SK-N-SH (cell line): ENCODE results near the gene MADD. TPM values are rescaled to one million over a fixed set of nuclear protein-coding genes. Genes with fewer than 3 reads are reported as not detected.

Experiments used
- CTCF ChIA-PET: fragments of 300-600, 350-600 bp; formaldehyde crosslinking; extraction: SDS; loops from one replicate; lab custom pipeline; 2021; lab: Yijun Ruan, JAX
- POLR2A ChIA-PET: fragments of 350-600 bp; sonication (Branson Sonifier 250); formaldehyde crosslinking; extraction: SDS; loops from one replicate; lab custom pipeline; 2020; ENCODE audit warnings: antibody characterized with exemption, inconsistent platforms; lab: Yijun Ruan, JAX
- DNase-seq: peaks from one replicate; pipeline ENCODE4 v3.0.0; 2012
- H2AFZ ChIP-seq: fragments of 200-600 bp; sonication (generic); 2 replicates; pipeline ENCODE4 v1.8.1; 2016; ENCODE audit warnings: antibody characterized with exemption, mild to moderate bottlenecking, low read depth
- H3F3A ChIP-seq: fragments of 200-600 bp; sonication (generic); replicated peaks from 2 replicates; pipeline ENCODE3; 2016; ENCODE audit warnings: antibody characterized with exemption, mild to moderate bottlenecking; ENCODE audit not compliant: insufficient read depth
- H3K27ac ChIP-seq, 2 experiments: fragments of 200-500 bp in 1 of 2; fragments of 200-600 bp in 1 of 2; sonication (Bioruptor generic) in 1 of 2; sonication (generic), shearing (Covaris generic) in 1 of 2; 2 replicates each; pipeline versions ENCODE4 v1.5.1 to v1.6.1; 2014 to 2016; ENCODE audit warnings: low read depth in 2 of 2, inconsistent platforms in 1 of 2, low read length in 1 of 2, mild to moderate bottlenecking in 1 of 2, mixed read lengths in 1 of 2
- H3K27me3 ChIP-seq: fragments of 200-600 bp; sonication (generic), shearing (Covaris generic); 2 replicates; pipeline ENCODE4 v1.6.1; 2016; ENCODE audit warnings: mixed run types; ENCODE audit not compliant: insufficient read depth
- H3K36me3 ChIP-seq, 2 experiments: fragments of 200-500 bp in 1 of 2; fragments of 200-600 bp in 1 of 2; sonication (Bioruptor generic) in 1 of 2; sonication (generic) in 1 of 2; replicated peaks in 1 of 2; 2 replicates each; pipeline versions ENCODE3 to v1.5.1; 2014 to 2016; ENCODE audit warnings: low read length in 1 of 2, mild to moderate bottlenecking in 1 of 2; ENCODE audit not compliant: insufficient read depth in 2 of 2, control insufficient read depth in 1 of 2
- H3K4me1 ChIP-seq, 2 experiments: fragments of 200-500 bp in 1 of 2; fragments of 200-600 bp in 1 of 2; sonication (Bioruptor generic) in 1 of 2; sonication (generic), shearing (Covaris generic) in 1 of 2; 2 replicates each; pipeline versions ENCODE4 v1.5.1 to v1.6.1; 2014 to 2016; ENCODE audit warnings: low read depth in 1 of 2, low read length in 1 of 2, mixed run types in 1 of 2; ENCODE audit not compliant: insufficient read depth in 2 of 2, control insufficient read depth in 1 of 2
- H3K4me2 ChIP-seq: fragments of 200-600 bp; sonication (generic), shearing (Covaris generic); 2 replicates; pipeline ENCODE4 v1.6.1; 2017; ENCODE audit warnings: mixed run types
- H3K4me3 ChIP-seq, 2 experiments: fragments of 200-500 bp in 1 of 2; fragments of 200-600 bp in 1 of 2; sonication (Bioruptor generic) in 1 of 2; sonication (generic), shearing (Covaris generic) in 1 of 2; 2 replicates each; pipeline versions ENCODE4 v1.5.1 to v1.8.1; 2014 to 2016; ENCODE audit warnings: low read depth in 2 of 2, inconsistent platforms in 1 of 2, low read length in 1 of 2, mild to moderate bottlenecking in 1 of 2, mixed read lengths in 1 of 2, moderate library complexity in 1 of 2
- H3K79me2 ChIP-seq: fragments of 200-600 bp; sonication (generic); 2 replicates; pipeline ENCODE4 v1.8.1; 2017; ENCODE audit warnings: mild to moderate bottlenecking; ENCODE audit not compliant: insufficient read depth
- H3K9ac ChIP-seq: fragments of 200-600 bp; sonication (generic); 2 replicates; pipeline ENCODE4 v1.6.1; 2017; ENCODE audit warnings: mixed run types
- H3K9me2 ChIP-seq: fragments of 200-600 bp; sonication (generic); 2 replicates; pipeline ENCODE4 v1.6.1; 2017; ENCODE audit warnings: mixed run types
- H3K9me3 ChIP-seq: fragments of 200-600 bp; sonication (generic); 2 replicates; pipeline ENCODE4 v1.6.1; 2017; ENCODE audit warnings: mixed run types, mild to moderate bottlenecking, moderate library complexity
- H4K20me1 ChIP-seq: fragments of 200-600 bp; sonication (generic); 2 replicates; pipeline ENCODE4 v1.6.1; 2017; ENCODE audit warnings: mild to moderate bottlenecking, mixed run types; ENCODE audit not compliant: insufficient read depth
- CHD2 ChIP-seq: fragments of 150-350 bp; IDR thresholded peaks from 2 replicates; pipeline ENCODE4 v1.6.1; 2018; ENCODE audit warnings: low read length; ENCODE audit not compliant: partially characterized antibody
- EZH2phosphoT487 ChIP-seq: fragments of 200-600 bp; sonication (generic); IDR thresholded peaks from 2 replicates; pipeline ENCODE4 v1.6.1; 2017; ENCODE audit warnings: low read depth, mixed run types, mild to moderate bottlenecking, antibody characterized with exemption, moderate library complexity, borderline replicate concordance
- FOXJ3 ChIP-seq: sonication (generic); formaldehyde crosslinking; IDR thresholded peaks from 2 replicates; pipeline ENCODE4 v1.5.1; 2020; ENCODE audit warnings: mild to moderate bottlenecking, missing genetic modification reagents
- GABPA ChIP-seq: IDR thresholded peaks from 2 replicates; pipeline ENCODE4 v1.4.0; 2012; ENCODE audit warnings: low read depth, mild to moderate bottlenecking
- GATA2 ChIP-seq: sonication (generic); formaldehyde crosslinking; IDR thresholded peaks from 2 replicates; pipeline ENCODE4 v1.5.0; 2020; ENCODE audit warnings: mild to moderate bottlenecking, missing genetic modification reagents
- JUND ChIP-seq: IDR thresholded peaks from 2 replicates; pipeline ENCODE4 v1.4.0; 2012
- MXI1 ChIP-seq: IDR thresholded peaks from 2 replicates; pipeline ENCODE4 v1.6.1; 2012; ENCODE audit warnings: mild to moderate bottlenecking, low read depth, low read length, improper control_type of control experiment
- NFIC ChIP-seq: IDR thresholded peaks from 2 replicates; pipeline ENCODE4 v1.4.0; 2012; ENCODE audit warnings: borderline replicate concordance
- NRF1 ChIP-seq: IDR thresholded peaks from 2 replicates; pipeline ENCODE4 v1.6.1; 2012; ENCODE audit warnings: low read depth, mild to moderate bottlenecking, low read length
- POLR2AphosphoS5 ChIP-seq: IDR thresholded peaks from 2 replicates; pipeline ENCODE4 v1.6.1; 2012; ENCODE audit warnings: low read depth, low read length
- RAD21 ChIP-seq: IDR thresholded peaks from 2 replicates; pipeline ENCODE4 v1.6.1; 2012; ENCODE audit warnings: mild to moderate bottlenecking, low read length
- SMC3 ChIP-seq: IDR thresholded peaks from 2 replicates; pipeline ENCODE4 v1.6.1; 2012; ENCODE audit warnings: low read depth, low read length, improper control_type of control experiment
- YY1 ChIP-seq: IDR thresholded peaks from 2 replicates; pipeline ENCODE4 v1.4.0; 2012; ENCODE audit warnings: low read depth, mild to moderate bottlenecking
- WGBS: methylation state at CpG from one replicate; pipeline ENCODE4 v1.1.6; 2017; ENCODE audit warnings: low lambda C conversion rate; 5-methylcytosine and 5-hydroxymethylcytosine counted together
- polyA plus RNA-seq, 3 experiments: library from polyadenylated mRNA; depleted of rRNA; stranded (reverse); fragments of >200 nt; gene quantifications; 2 replicates each; pipeline ENCODE4 v1.2.3, GENCODE V29; 2012
- TF ChIP-seq, protein P1 (sequence below): IDR thresholded peaks from 2 replicates; pipeline ENCODE4 v1.4.0; 2012; ENCODE audit warnings: low read depth, borderline replicate concordance
- TF ChIP-seq, protein P2 (sequence below): fragments of 200-600 bp; sonication (generic); IDR thresholded peaks from 2 replicates; pipeline ENCODE4 v1.6.1; 2017; ENCODE audit warnings: antibody characterized with exemption, mild to moderate bottlenecking, moderate library complexity
- TF ChIP-seq, protein P3 (sequence below): IDR thresholded peaks from 2 replicates; pipeline ENCODE4 v1.4.0; 2012; ENCODE audit warnings: low read depth, borderline replicate concordance
- TF ChIP-seq, protein P4 (sequence below): IDR thresholded peaks from 2 replicates; pipeline ENCODE4 v1.6.1; 2012; ENCODE audit warnings: mild to moderate bottlenecking, low read depth, low read length, moderate library complexity

Gene MADD
- polyA plus RNA-seq, 1 of the 3 experiments (the other 2 are of a cell fraction) = 16.4 TPM

DNA sequence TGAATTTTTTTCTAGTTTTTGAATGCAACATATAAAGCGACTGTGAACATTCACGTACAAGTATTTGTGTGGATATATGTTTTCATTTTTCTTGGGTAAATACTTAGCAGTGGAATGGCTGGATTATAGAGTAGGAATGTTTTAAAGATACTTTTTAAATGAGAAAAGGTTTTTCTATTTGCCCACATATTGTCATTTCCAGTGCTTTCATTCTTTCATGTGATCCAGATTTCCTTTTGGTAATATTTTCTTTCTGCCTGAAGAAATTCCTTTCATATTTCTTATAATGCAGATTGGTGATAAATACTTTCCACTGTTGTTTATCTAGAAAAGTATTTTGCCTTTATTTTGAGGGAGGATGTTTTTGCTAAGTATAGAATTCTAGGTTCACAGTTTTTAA lies 47.2 kb upstream of the MADD start:
- 95% methylated on average over 2 of the region's 2 CpGs for WGBS
- Histone ChIP-seq H3K4me3 (no peak overlapping the region), H3K4me1 (peaks cover 3 to 20% of the 10 kb centered on the region in 2 experiments; a peak in 2 of 4 replicates), H3K36me3 (peaks cover 12 to 45% of the 10 kb centered on the region in 2 experiments), H3K9me2 (no peaks in the 10 kb centered on the region), H3F3A (peaks cover 16% of the 10 kb centered on the region), H3K27ac (no peak overlapping the region), H3K9ac (no peak overlapping the region), H4K20me1 (peaks cover 31% of the 10 kb centered on the region), H2AFZ (no peak overlapping the region), H3K79me2 (peaks cover 79% of the 10 kb centered on the region), H3K9me3 (no peaks in the 10 kb centered on the region), H3K4me2 (no peak overlapping the region), H3K27me3 (no peaks in the 10 kb centered on the region)
- TF ChIP-seq JUND = no peak
- TF ChIP-seq EZH2phosphoT487 = no peak
- TF ChIP-seq RAD21 = no peak
- TF ChIP-seq GATA2 (CRISPR knock-in tag) = no peak
- TF ChIP-seq, protein P1, sequence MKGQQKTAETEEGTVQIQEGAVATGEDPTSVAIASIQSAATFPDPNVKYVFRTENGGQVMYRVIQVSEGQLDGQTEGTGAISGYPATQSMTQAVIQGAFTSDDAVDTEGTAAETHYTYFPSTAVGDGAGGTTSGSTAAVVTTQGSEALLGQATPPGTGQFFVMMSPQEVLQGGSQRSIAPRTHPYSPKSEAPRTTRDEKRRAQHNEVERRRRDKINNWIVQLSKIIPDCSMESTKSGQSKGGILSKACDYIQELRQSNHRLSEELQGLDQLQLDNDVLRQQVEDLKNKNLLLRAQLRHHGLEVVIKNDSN = no peak
- no peak for TF ChIP-seq NRF1
- TF ChIP-seq, protein P2, sequence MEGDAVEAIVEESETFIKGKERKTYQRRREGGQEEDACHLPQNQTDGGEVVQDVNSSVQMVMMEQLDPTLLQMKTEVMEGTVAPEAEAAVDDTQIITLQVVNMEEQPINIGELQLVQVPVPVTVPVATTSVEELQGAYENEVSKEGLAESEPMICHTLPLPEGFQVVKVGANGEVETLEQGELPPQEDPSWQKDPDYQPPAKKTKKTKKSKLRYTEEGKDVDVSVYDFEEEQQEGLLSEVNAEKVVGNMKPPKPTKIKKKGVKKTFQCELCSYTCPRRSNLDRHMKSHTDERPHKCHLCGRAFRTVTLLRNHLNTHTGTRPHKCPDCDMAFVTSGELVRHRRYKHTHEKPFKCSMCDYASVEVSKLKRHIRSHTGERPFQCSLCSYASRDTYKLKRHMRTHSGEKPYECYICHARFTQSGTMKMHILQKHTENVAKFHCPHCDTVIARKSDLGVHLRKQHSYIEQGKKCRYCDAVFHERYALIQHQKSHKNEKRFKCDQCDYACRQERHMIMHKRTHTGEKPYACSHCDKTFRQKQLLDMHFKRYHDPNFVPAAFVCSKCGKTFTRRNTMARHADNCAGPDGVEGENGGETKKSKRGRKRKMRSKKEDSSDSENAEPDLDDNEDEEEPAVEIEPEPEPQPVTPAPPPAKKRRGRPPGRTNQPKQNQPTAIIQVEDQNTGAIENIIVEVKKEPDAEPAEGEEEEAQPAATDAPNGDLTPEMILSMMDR = no peak
- TF ChIP-seq FOXJ3 = no peak
- POLR2A ChIA-PET = no interaction called here
- CTCF ChIA-PET = interaction anchor here (0.6 kb wide), 1 partner anchor 56 kb away, joined by 3 read pairs; no protein-coding TSS in a partner anchor
- DNase-seq = no peak

DNA sequence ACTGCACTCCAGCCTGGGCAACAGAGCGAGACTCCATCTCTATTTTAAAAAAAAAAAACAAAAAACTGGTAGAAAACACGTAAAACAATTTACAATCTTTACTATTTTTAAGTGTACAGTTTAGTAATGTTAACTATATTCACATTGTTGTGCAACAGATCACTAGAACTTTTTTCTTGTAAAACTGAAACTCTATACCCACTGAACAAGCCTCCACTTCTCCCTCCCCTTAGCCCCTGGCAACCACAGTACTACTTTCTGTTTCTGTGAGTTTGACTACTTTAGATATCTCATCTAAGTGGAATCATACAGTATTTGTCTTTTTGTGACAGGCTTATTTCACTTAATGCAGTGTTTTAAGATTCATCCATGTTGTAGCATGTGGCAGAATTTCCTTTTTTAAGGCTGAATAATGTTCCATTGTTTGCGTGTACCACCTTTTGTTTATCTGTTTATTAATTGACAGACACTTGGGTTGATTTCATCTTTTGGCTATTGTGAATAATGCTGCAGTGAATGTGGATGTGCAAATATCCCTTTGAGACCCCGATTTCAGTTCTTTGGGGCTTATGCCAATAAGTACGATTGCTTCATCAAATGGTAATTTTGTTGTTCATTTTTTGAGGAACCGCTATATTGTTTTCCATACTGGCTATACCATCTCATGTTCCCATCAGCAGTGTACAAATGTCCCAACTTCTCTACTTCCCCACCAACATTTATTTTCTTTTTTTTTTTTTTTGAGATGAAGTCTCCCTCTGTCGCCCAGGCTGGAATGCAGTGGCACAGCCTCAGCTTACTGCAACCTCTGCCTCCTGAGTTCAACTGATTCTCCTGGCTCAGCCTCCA lies 44.2 kb upstream of the MADD start:
- no peak for DNase-seq
- H3K4me2 ChIP-seq = no peak overlapping the region
- ChIA-PET POLR2A (no interaction called here), CTCF (no interaction called here)
- H3K79me2 ChIP-seq = peaks cover 60% of the 10 kb centered on the region
- peaks cover 7 to 52% of the 10 kb centered on the region in 2 experiments for H3K36me3 ChIP-seq
- peaks cover 7% of the 10 kb centered on the region for H3F3A ChIP-seq
- 0 out of 2 replicates have a peak, but pooled peaks cover 2% of the 10 kb centered on the region for H4K20me1 ChIP-seq
- 0 out of 4 replicates have a peak, but pooled peaks cover 0 to under 1% of the 10 kb centered on the region in 2 experiments for H3K4me1 ChIP-seq
- H3K27ac ChIP-seq = no peak overlapping the region
- no peak overlapping the region for H3K9ac ChIP-seq
- no peak overlapping the region for H2AFZ ChIP-seq
- H3K4me3 ChIP-seq = no peak overlapping the region
- 98% methylated on average over 7 of the region's 7 CpGs for WGBS
- no peaks in the 10 kb centered on the region for H3K9me3 ChIP-seq
- no peaks in the 10 kb centered on the region for H3K27me3 ChIP-seq
- H3K9me2 ChIP-seq = no peaks in the 10 kb centered on the region
- no peak for TF ChIP-seq MXI1
- no peak for TF ChIP-seq SMC3
- TF ChIP-seq RAD21 = no peak
- no peak for TF ChIP-seq CHD2
- no peak for TF ChIP-seq FOXJ3
- no peak for TF ChIP-seq NFIC
- no peak for TF ChIP-seq GABPA
- TF ChIP-seq, protein P1 = no peak
- TF ChIP-seq POLR2AphosphoS5 = no peak
- TF ChIP-seq, protein P3, sequence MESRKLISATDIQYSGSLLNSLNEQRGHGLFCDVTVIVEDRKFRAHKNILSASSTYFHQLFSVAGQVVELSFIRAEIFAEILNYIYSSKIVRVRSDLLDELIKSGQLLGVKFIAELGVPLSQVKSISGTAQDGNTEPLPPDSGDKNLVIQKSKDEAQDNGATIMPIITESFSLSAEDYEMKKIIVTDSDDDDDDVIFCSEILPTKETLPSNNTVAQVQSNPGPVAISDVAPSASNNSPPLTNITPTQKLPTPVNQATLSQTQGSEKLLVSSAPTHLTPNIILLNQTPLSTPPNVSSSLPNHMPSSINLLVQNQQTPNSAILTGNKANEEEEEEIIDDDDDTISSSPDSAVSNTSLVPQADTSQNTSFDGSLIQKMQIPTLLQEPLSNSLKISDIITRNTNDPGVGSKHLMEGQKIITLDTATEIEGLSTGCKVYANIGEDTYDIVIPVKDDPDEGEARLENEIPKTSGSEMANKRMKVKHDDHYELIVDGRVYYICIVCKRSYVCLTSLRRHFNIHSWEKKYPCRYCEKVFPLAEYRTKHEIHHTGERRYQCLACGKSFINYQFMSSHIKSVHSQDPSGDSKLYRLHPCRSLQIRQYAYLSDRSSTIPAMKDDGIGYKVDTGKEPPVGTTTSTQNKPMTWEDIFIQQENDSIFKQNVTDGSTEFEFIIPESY = no peak
- TF ChIP-seq, protein P4, sequence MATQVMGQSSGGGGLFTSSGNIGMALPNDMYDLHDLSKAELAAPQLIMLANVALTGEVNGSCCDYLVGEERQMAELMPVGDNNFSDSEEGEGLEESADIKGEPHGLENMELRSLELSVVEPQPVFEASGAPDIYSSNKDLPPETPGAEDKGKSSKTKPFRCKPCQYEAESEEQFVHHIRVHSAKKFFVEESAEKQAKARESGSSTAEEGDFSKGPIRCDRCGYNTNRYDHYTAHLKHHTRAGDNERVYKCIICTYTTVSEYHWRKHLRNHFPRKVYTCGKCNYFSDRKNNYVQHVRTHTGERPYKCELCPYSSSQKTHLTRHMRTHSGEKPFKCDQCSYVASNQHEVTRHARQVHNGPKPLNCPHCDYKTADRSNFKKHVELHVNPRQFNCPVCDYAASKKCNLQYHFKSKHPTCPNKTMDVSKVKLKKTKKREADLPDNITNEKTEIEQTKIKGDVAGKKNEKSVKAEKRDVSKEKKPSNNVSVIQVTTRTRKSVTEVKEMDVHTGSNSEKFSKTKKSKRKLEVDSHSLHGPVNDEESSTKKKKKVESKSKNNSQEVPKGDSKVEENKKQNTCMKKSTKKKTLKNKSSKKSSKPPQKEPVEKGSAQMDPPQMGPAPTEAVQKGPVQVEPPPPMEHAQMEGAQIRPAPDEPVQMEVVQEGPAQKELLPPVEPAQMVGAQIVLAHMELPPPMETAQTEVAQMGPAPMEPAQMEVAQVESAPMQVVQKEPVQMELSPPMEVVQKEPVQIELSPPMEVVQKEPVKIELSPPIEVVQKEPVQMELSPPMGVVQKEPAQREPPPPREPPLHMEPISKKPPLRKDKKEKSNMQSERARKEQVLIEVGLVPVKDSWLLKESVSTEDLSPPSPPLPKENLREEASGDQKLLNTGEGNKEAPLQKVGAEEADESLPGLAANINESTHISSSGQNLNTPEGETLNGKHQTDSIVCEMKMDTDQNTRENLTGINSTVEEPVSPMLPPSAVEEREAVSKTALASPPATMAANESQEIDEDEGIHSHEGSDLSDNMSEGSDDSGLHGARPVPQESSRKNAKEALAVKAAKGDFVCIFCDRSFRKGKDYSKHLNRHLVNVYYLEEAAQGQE = no peak
- TF ChIP-seq YY1 = no peak
